Fibroblast of lung (primary cell): ENCODE results near the gene CAMTA1.

Source experiments
- EZH2 ChIP-seq: IDR thresholded peaks from 2 replicates; pipeline ENCODE4 v1.5.1; 2012; ENCODE audit warnings: low read length, control low read depth, mild to moderate bottlenecking; ENCODE audit errors: missing control alignments
- TF ChIP-seq, protein P1 (sequence below), 2 donors: IDR thresholded peaks in 1 of 2; conservative IDR thresholded peaks in 1 of 2; 1 replicate in 1 of 2; 2 replicates in 1 of 2; pipeline ENCODE4 v1.5.1; 2011 to 2012; ENCODE audit warnings: low read length in 2 of 2, control low read depth in 1 of 2, inconsistent platforms in 1 of 2, low read depth in 1 of 2, mild to moderate bottlenecking in 1 of 2

DNA sequence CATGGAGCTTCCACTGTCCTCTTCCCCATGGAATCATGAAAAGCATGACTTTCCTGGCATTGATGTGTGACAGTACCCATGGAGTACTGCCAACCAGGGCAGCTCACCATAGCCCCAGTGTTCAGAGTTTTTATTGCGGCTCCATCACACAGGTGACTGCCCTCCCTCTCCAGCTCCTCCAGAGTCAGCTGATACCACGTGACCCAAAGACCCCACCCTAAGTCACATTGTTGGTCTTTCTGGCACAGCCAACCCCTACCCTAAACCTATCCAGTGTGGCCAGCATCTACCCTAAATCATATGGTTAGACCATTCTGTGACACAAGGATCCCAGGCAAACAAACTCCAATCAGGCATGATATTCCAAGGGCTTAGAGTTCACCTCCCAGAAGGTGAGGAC, 908.4 kb downstream of the CAMTA1 start:
- TF ChIP-seq, protein P1, sequence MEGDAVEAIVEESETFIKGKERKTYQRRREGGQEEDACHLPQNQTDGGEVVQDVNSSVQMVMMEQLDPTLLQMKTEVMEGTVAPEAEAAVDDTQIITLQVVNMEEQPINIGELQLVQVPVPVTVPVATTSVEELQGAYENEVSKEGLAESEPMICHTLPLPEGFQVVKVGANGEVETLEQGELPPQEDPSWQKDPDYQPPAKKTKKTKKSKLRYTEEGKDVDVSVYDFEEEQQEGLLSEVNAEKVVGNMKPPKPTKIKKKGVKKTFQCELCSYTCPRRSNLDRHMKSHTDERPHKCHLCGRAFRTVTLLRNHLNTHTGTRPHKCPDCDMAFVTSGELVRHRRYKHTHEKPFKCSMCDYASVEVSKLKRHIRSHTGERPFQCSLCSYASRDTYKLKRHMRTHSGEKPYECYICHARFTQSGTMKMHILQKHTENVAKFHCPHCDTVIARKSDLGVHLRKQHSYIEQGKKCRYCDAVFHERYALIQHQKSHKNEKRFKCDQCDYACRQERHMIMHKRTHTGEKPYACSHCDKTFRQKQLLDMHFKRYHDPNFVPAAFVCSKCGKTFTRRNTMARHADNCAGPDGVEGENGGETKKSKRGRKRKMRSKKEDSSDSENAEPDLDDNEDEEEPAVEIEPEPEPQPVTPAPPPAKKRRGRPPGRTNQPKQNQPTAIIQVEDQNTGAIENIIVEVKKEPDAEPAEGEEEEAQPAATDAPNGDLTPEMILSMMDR (conservative IDR thresholded peaks at IDR 0.05 in 1 of 2, IDR thresholded peaks at IDR 0.05 in 1 of 2; ENCODE audit: low read depth in 1 of 2, low read length in 2 of 2), result no peak
- TF ChIP-seq EZH2, result no peak
